Activated naive CD8-positive, alpha-beta T cell treated with anti-CD3 and anti-CD28 coated beads for 36 hours (primary cell): ENCODE data around the gene EYS. TPM values are rescaled to one million over a fixed set of nuclear protein-coding genes. Genes with fewer than 3 reads are reported as not detected.
"Not testable (repeated sequence)": the region's sequence is repeated elsewhere in the genome, so short reads cannot be mapped to it uniquely, and the experiment has no call there.

Source experiments
- DNase-seq: peaks from one replicate; pipeline ENCODE4 v3.0.0; 2021
- H3K27ac Mint-ChIP-seq: one replicate; pipeline ENCODE4 v1.8.0; 2022; ENCODE audit warnings: mild to moderate bottlenecking, moderate library complexity, mixed read lengths
- H3K27me3 Mint-ChIP-seq: one replicate; pipeline ENCODE4 v1.8.0; 2022; ENCODE audit warnings: mild to moderate bottlenecking, mixed read lengths
- H3K36me3 Mint-ChIP-seq: one replicate; pipeline ENCODE4 v1.8.0; 2021; ENCODE audit warnings: mild to moderate bottlenecking, mixed read lengths
- H3K4me1 Mint-ChIP-seq: one replicate; pipeline ENCODE4 v1.8.0; 2021; ENCODE audit warnings: mixed read lengths
- H3K4me3 Mint-ChIP-seq: one replicate; pipeline ENCODE4 v1.8.0; 2022; ENCODE audit warnings: mild to moderate bottlenecking, moderate library complexity, mixed read lengths
- H3K9me3 Mint-ChIP-seq: one replicate; pipeline ENCODE4 v1.8.0; 2022; ENCODE audit warnings: mixed read lengths
- total RNA-seq, 2 experiments: library from RNA; stranded (reverse); gene quantifications; one replicate each; pipeline ENCODE4 v1.2.3, GENCODE V29; 2021

The EYS gene
- total RNA-seq, 2 experiments from 2014 or later = not detected

GRCh38 chr6:63897459-63897858 lies 1809.6 kb downstream of the EYS start:
- no peak overlapping the region for H3K27ac Mint-ChIP-seq
- H3K4me3 Mint-ChIP-seq = no peak overlapping the region
- H3K9me3 Mint-ChIP-seq = no peaks in the 10 kb centered on the region
- H3K36me3 Mint-ChIP-seq = no peaks in the 10 kb centered on the region
- H3K4me1 Mint-ChIP-seq = no peaks in the 10 kb centered on the region
- no peaks in the 10 kb centered on the region for H3K27me3 Mint-ChIP-seq
- no peak for DNase-seq

GRCh38 chr6:63888416-63888815 lies 1818.6 kb downstream of the EYS start:
- Mint-ChIP-seq H3K36me3 (no peaks in the 10 kb centered on the region), H3K4me3 (no peak overlapping the region), H3K4me1 (no peaks in the 10 kb centered on the region), H3K9me3 (no peaks in the 10 kb centered on the region), H3K27me3 (peaks cover 6% of the 10 kb centered on the region), H3K27ac (no peak overlapping the region)
- no peak for DNase-seq

GRCh38 chr6:63887804-63888203 lies 1819.2 kb downstream of the EYS start:
- not testable (repeated sequence) for H3K36me3 Mint-ChIP-seq, H3K27me3 Mint-ChIP-seq, H3K4me1 Mint-ChIP-seq, H3K9me3 Mint-ChIP-seq, H3K4me3 Mint-ChIP-seq, DNase-seq, H3K27ac Mint-ChIP-seq

- no peaks in the 10 kb centered on the region for H3K9me3 Mint-ChIP-seq
- H3K4me1 Mint-ChIP-seq = no peaks in the 10 kb centered on the region
- DNase-seq = no peak
- H3K27me3 Mint-ChIP-seq = peaks cover 6% of the 10 kb centered on the region
- H3K4me3 Mint-ChIP-seq = no peak overlapping the region
- H3K27ac Mint-ChIP-seq = no peak overlapping the region
- no peaks in the 10 kb centered on the region for H3K36me3 Mint-ChIP-seq
Measured at GRCh38 chr6:63887002-63887751, 1819.8 kb downstream of the EYS start.

- Mint-ChIP-seq H3K36me3 (no peaks in the 10 kb centered on the region), H3K9me3 (no peaks in the 10 kb centered on the region), H3K4me1 (no peaks in the 10 kb centered on the region), H3K27ac (no peak overlapping the region), H3K27me3 (peaks cover 6% of the 10 kb centered on the region), H3K4me3 (no peak overlapping the region)
- no peak for DNase-seq
Measured at GRCh38 chr6:63886341-63886740, 1820.7 kb downstream of the EYS start.

- Mint-ChIP-seq H3K4me3 (no peak overlapping the region), H3K27me3 (peaks cover 6% of the 10 kb centered on the region), H3K27ac (no peak overlapping the region), H3K4me1 (no peaks in the 10 kb centered on the region), H3K9me3 (peaks cover 3% of the 10 kb centered on the region), H3K36me3 (no peaks in the 10 kb centered on the region)
- no peak for DNase-seq
Measured at GRCh38 chr6:63883597-63883996, 1823.4 kb downstream of the EYS start.

- no peaks in the 10 kb centered on the region for H3K4me1 Mint-ChIP-seq
- DNase-seq = no peak
- no peak overlapping the region for H3K4me3 Mint-ChIP-seq
- H3K27me3 Mint-ChIP-seq = peaks cover 6% of the 10 kb centered on the region
- peaks cover 7% of the 10 kb centered on the region for H3K9me3 Mint-ChIP-seq
- no peak overlapping the region for H3K27ac Mint-ChIP-seq
- H3K36me3 Mint-ChIP-seq = no peaks in the 10 kb centered on the region
Measured at GRCh38 chr6:63882208-63882607, 1824.8 kb downstream of the EYS start.

GRCh38 chr6:63881791-63882190 lies 1825.2 kb downstream of the EYS start:
- DNase-seq = no peak
- Mint-ChIP-seq H3K9me3 (peaks cover 8% of the 10 kb centered on the region), H3K27ac (no peak overlapping the region), H3K27me3 (peaks cover 4% of the 10 kb centered on the region), H3K4me1 (no peaks in the 10 kb centered on the region), H3K4me3 (no peak overlapping the region), H3K36me3 (no peaks in the 10 kb centered on the region)

GRCh38 chr6:63872233-63872632 lies 1834.8 kb downstream of the EYS start:
- Mint-ChIP-seq H3K27ac (no peak overlapping the region), H3K36me3 (no peaks in the 10 kb centered on the region), H3K9me3 (peaks cover 9% of the 10 kb centered on the region), H3K4me3 (no peak overlapping the region), H3K27me3 (no peaks in the 10 kb centered on the region), H3K4me1 (no peaks in the 10 kb centered on the region)
- DNase-seq = no peak

GRCh38 chr6:63868351-63868750 lies 1838.7 kb downstream of the EYS start:
- Mint-ChIP-seq H3K9me3 (peaks cover 3% of the 10 kb centered on the region), H3K27me3 (no peaks in the 10 kb centered on the region), H3K4me1 (no peaks in the 10 kb centered on the region), H3K4me3 (no peak overlapping the region), H3K36me3 (no peaks in the 10 kb centered on the region), H3K27ac (no peak overlapping the region)
- no peak for DNase-seq

GRCh38 chr6:63864671-63865318 lies 1842.2 kb downstream of the EYS start:
- Mint-ChIP-seq H3K36me3 (no peaks in the 10 kb centered on the region), H3K9me3 (no peaks in the 10 kb centered on the region), H3K4me1 (no peaks in the 10 kb centered on the region), H3K27ac (no peak overlapping the region), H3K4me3 (no peak overlapping the region), H3K27me3 (no peaks in the 10 kb centered on the region)
- DNase-seq = no peak

- Mint-ChIP-seq H3K36me3 (no peaks in the 10 kb centered on the region), H3K9me3 (no peaks in the 10 kb centered on the region), H3K27ac (no peak overlapping the region), H3K27me3 (no peaks in the 10 kb centered on the region), H3K4me3 (no peak overlapping the region), H3K4me1 (no peaks in the 10 kb centered on the region)
- DNase-seq = no peak
Measured at GRCh38 chr6:63864061-63864460, 1843.0 kb downstream of the EYS start.

- H3K36me3 Mint-ChIP-seq = no peaks in the 10 kb centered on the region
- no peak overlapping the region for H3K27ac Mint-ChIP-seq
- no peaks in the 10 kb centered on the region for H3K9me3 Mint-ChIP-seq
- H3K4me1 Mint-ChIP-seq = no peaks in the 10 kb centered on the region
- no peak for DNase-seq
- no peak overlapping the region for H3K4me3 Mint-ChIP-seq
- no peaks in the 10 kb centered on the region for H3K27me3 Mint-ChIP-seq
Measured at GRCh38 chr6:63862486-63863198, 1844.4 kb downstream of the EYS start.

- H3K27ac Mint-ChIP-seq = no peak overlapping the region
Measured at GRCh38 chr6:63859528-63859927, 1847.5 kb downstream of the EYS start.

GRCh38 chr6:63858691-63859090 lies 1848.3 kb downstream of the EYS start:
- DNase-seq = no peak
- Mint-ChIP-seq H3K4me1 (no peaks in the 10 kb centered on the region), H3K36me3 (no peaks in the 10 kb centered on the region), H3K27me3 (no peaks in the 10 kb centered on the region), H3K9me3 (no peaks in the 10 kb centered on the region), H3K4me3 (no peak overlapping the region), H3K27ac (no peak overlapping the region)

More at GRCh38 chr6:63859528-63859927, 1847.5 kb downstream of the EYS start:
- no peaks in the 10 kb centered on the region for H3K4me1 Mint-ChIP-seq
- DNase-seq = no peak
- H3K9me3 Mint-ChIP-seq = no peaks in the 10 kb centered on the region
- no peaks in the 10 kb centered on the region for H3K27me3 Mint-ChIP-seq
- H3K36me3 Mint-ChIP-seq = no peaks in the 10 kb centered on the region
- no peak overlapping the region for H3K4me3 Mint-ChIP-seq
